RWPE2 (cell line): ENCODE data around the gene NOVA2.

ENCODE experiments used
- ATAC-seq: fragments of 200-7000 bp; cut with Tn5 transposase; 3 replicates; pipeline ENCODE4 v1.9.1; 2021; ENCODE audit warnings: low read depth
- DNase-seq: peaks from one replicate; pipeline ENCODE4 v3.0.0-alpha.2; 2020; ENCODE audit warnings: low spot score
- H3K27ac ChIP-seq: fragments of 450-650 bp; 2 replicates; pipeline ENCODE4 v1.5.1; 2017; ENCODE audit warnings: mild to moderate bottlenecking; ENCODE audit not compliant: poor library complexity, severe bottlenecking
- H3K27me3 ChIP-seq: fragments of 250-450 bp; sonication (Bioruptor Pico); 2 replicates; pipeline ENCODE4 v1.5.1; 2021; ENCODE audit warnings: mild to moderate bottlenecking, moderate library complexity; ENCODE audit not compliant: insufficient read depth, poor library complexity, severe bottlenecking
- H3K36me3 ChIP-seq: fragments of 250-450 bp; sonication (Bioruptor Pico); 2 replicates; pipeline ENCODE4 v1.5.1; 2020; ENCODE audit warnings: low read depth, mild to moderate bottlenecking, moderate library complexity
- H3K4me1 ChIP-seq: fragments of 250-450 bp; sonication (Bioruptor Pico); 2 replicates; pipeline ENCODE4 v1.5.1; 2021; ENCODE audit warnings: mild to moderate bottlenecking, moderate library complexity; ENCODE audit not compliant: insufficient read depth, poor library complexity, severe bottlenecking
- H3K4me3 ChIP-seq: fragments of 250-450 bp; sonication (Bioruptor Pico); 2 replicates; pipeline ENCODE4 v1.5.1; 2021; ENCODE audit warnings: mild to moderate bottlenecking, moderate library complexity; ENCODE audit not compliant: severe bottlenecking
- H3K9me3 ChIP-seq: fragments of 250-450 bp; sonication (Bioruptor Pico); 2 replicates; pipeline ENCODE4 v1.5.1; 2021; ENCODE audit warnings: mild to moderate bottlenecking, moderate library complexity; ENCODE audit not compliant: severe bottlenecking
- CTCF ChIP-seq: fragments of 450-650 bp; IDR thresholded peaks from one replicate; pipeline ENCODE4 v1.5.1; 2017; ENCODE audit warnings: mild to moderate bottlenecking, moderate library complexity; ENCODE audit not compliant: poor library complexity, severe bottlenecking

Gene NOVA2

DNA sequence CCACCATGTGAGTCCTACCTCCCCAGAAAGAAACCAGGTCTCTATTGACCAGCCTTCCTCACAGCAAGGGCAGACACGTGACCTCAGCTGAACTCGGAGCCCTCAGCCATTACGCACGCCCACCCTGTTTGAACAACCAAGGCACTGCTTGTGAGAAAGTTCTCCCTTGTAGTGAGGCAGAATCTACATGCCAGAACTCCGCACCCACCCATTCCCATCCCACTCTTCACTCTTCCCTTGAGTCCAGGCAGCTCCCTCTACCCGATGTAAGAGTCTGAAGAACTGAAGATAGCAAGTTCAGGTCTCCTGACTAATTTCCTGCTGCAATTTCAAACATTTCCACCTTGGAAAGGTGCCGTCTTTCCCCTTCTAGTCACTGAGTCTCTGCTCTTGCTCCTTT, 6.4 kb downstream of the NOVA2 start:
- ATAC-seq: no peak
- Histone ChIP-seq H3K27ac (no peak overlapping the region), H3K27me3 (peaks cover 15% of the 10 kb centered on the region), H3K9me3 (no peaks in the 10 kb centered on the region), H3K36me3 (no peaks in the 10 kb centered on the region), H3K4me1 (no peaks in the 10 kb centered on the region), H3K4me3 (no peak overlapping the region)
- TF ChIP-seq CTCF: no peak
- DNase-seq: no peak

DNA sequence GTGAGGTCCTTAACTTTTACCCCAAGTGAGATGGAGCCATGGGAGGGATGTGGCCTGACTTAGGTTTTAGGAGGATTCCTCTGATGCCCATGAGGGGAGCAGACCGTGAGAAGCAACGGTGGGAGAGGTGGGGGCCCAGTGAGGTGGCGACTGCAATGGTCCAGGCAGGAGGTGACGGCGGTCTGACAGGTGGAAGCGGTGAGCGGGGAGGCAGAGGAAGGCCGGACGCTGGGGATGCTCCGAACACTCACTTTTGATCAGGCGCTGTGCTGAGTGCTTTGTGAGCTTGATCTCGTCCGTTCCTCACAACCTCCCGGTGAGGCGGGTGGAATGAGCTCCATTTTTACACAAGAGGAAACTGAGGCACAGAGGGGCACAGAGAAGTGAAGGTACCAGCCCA, 11.6 kb downstream of the NOVA2 start:
- H3K27me3 ChIP-seq: no peaks in the 10 kb centered on the region
- no peaks in the 10 kb centered on the region for H3K36me3 ChIP-seq
- TF ChIP-seq CTCF: no peak
- ATAC-seq (no peak), DNase-seq (no peak)
- H3K27ac ChIP-seq: no peak overlapping the region
- H3K4me3 ChIP-seq: no peak overlapping the region
- no peaks in the 10 kb centered on the region for H3K9me3 ChIP-seq
- no peaks in the 10 kb centered on the region for H3K4me1 ChIP-seq

DNA sequence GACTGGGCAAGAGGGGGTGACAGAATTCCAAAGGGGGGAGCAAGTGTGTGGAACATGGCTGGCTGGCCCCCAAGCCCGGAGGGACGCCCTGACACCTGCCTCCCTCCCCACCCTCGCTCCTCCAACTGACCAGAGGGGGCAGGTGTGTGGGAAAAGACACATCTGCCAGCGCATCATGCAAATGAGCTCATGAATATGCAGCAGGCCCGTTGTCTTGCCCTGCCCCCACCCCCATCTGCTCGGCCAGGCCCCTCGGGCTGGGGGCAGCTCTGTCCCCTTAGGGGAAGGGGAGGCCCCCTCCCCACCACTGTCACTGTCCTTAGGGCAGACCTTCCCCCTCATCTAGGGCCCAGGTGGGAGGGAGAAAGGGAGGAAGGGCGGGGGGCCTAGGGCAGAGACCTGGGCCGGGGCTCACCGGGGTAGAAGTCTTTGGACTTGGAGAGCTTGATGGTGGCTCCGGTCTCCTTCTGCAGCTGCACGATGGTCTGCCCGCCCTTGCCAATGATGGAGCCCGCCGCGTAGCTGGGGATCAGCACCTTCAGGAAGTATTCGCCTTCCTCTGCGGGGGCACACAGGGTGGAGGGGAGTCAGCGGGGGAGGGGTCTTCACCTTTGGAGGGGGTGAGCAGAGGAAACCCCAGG, 12.9 kb downstream of the NOVA2 start:
- H3K4me1 ChIP-seq: peaks cover 2% of the 10 kb centered on the region
- no peaks in the 10 kb centered on the region for H3K9me3 ChIP-seq
- no peaks in the 10 kb centered on the region for H3K27me3 ChIP-seq
- peak; percentile 31; the same call in 1 of the 3 replicates for ATAC-seq
- H3K36me3 ChIP-seq: no peaks in the 10 kb centered on the region
- no peak overlapping the region for H3K4me3 ChIP-seq
- TF ChIP-seq CTCF: no peak
- H3K27ac ChIP-seq: no peak overlapping the region
- DNase-seq: no peak

GRCh38 chr19:45959517-45960025, 14.1 kb downstream of the NOVA2 start:
- Histone ChIP-seq H3K9me3 (no peaks in the 10 kb centered on the region), H3K36me3 (no peaks in the 10 kb centered on the region), H3K27me3 (no peaks in the 10 kb centered on the region), H3K4me1 (peaks cover 5% of the 10 kb centered on the region), H3K4me3 (no peak overlapping the region), H3K27ac (no peak overlapping the region)
- DNase-seq: no peak
- no peak for ATAC-seq
- TF ChIP-seq CTCF: no peak

DNA sequence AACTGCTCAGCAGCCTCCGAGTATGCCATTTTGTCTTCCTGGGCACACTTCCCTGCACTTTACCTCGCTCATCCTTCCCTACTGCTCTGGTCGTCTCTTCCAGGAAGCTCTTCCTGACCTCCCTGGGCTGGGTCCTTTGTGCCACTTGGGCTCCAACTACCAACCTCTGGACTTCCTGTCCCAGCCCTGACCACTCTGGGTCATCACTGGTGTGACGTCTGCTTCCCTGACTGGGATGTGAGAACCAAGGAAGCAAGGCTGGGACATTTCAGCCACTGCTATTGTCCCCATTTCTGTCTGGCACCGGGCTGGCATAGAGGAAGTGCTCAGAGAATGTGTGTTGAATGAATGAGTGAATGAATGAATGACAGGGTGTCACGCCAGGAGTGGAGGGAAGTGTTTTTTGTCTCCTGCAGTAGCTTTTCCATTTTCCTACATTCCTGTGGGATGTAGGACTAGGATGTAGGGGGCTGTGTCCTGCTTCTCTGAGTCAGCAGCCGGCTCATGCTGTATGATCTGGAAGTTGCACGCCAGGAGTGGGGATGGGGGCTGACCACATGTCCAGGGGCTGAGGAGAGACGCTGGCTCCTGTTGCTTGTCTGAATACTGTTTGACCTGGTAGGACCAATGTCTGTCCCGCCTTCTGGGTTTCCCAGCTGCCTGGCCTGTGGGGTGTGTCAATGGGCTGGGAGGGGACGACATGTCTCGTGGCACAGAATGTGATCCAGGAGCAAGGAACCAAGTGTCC, 14.7 kb downstream of the NOVA2 start:
- Histone ChIP-seq H3K36me3 (no peaks in the 10 kb centered on the region), H3K27ac (no peak overlapping the region), H3K27me3 (no peaks in the 10 kb centered on the region), H3K9me3 (no peaks in the 10 kb centered on the region), H3K4me1 (peaks cover 5% of the 10 kb centered on the region), H3K4me3 (no peak overlapping the region)
- ATAC-seq: no peak
- no peak for TF ChIP-seq CTCF
- no peak for DNase-seq
